Activated CD8-positive, alpha-beta memory T cell treated with anti-CD3 and anti-CD28 coated beads, Interleukin-2, amount 50 U/mL, for 48 hours (primary cell): ENCODE measurements around the gene GMDS.

Source experiments
- DNase-seq: peaks from one replicate; pipeline ENCODE4 v3.0.0-alpha.2; 2020

The GMDS gene

DNA sequence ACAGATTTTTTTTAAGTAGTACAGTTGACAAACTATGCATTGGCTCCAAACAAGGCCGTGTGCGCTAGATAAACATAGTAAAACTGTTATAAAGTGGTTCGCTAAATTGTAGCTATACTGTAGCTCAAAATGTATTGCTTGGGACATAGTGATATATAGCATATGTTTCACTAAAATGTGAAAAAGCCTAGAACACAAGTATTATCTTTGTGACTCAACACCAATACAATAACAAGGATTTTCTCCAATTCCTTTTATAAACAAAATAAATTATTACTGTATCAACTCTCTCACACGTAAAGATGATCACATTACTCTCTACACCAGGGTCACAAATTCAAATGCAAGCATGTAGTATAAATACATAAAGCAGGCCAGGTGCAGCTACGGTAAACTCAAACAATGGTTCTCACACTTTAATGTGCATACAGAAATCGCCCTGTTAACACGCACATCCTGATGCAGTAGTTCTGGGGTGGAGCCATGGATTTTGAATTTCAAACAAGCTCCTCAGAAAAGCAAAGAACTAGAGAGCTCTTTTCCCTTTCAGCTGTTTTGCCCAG lies 214.6 kb downstream of the GMDS start:
- DNase-seq = no peak

DNA sequence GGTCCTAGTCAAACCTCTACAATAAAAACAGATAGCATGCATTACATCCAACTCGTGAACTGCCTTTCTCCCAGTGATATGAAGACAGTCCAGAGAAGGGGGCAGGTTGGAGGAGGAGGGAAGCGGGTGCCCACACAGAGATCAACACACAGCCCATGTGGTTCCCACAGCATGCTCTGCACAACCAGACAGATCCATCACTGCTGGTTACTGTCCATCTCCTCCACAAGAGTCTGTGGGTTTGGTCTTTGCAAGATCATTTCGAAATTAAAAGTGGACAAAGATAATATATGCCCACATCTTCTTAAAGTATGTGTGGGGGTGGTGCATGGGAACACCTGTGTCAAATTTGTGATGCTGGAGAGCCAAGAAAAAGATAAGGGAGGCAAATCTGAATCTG lies 215.5 kb downstream of the GMDS start:
- no peak for DNase-seq

DNA sequence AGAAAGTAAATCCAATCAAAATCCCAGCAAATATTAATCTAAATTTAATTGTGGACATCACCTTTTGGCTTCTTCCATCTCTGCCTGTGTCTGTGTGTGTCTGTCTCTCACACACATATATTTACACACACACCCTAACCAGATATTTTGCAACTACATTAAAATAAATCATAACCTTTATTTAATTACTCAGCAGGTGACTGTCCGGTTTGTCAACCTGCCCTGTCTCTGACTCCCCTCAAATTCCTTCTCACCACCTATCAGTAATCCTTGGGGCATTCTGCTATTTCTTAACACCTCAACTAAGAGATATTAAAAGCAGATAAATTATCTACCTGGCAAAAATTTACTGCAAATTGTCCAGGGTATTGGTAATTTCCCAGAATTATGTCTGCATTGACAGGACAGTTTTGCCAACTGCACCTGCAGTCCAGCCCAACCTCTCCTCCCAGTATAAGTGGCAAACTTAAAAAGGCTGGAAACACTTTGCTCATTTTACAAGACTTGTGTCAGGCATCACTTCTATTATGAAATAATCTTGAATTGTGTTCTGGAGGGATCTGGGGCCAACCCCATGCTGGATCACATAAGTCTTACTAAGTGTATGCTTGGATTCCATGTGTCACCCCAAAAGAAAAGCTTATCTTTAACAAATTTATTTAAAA lies 216.1 kb downstream of the GMDS start:
- DNase-seq = no peak

DNA sequence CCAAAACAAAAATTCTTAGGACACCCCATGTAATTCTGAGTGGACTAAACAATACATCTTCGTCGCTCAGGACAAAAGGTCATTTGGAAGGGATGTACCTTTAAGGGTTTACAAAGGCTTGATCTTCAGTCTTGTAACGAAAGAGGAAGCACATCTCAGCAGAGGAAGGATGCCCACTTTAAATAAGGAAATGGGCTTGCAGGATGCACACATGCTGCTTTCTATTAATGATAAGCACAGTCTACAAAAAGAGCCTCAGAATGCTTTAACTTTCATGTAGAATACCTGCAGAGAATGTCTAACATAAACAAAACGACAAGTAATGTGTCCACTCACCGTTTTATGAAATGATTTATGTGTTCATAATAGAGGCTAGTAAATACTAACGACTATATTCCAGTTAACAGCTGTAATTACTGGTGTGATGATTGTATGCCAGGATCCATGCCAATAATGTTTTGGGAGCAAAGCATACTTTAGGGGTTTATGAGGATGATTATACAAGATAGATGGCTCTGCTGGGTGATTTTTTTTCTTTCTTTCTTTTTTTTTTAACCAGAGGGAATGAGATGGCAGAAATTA lies 216.9 kb downstream of the GMDS start:
- no peak for DNase-seq

DNA sequence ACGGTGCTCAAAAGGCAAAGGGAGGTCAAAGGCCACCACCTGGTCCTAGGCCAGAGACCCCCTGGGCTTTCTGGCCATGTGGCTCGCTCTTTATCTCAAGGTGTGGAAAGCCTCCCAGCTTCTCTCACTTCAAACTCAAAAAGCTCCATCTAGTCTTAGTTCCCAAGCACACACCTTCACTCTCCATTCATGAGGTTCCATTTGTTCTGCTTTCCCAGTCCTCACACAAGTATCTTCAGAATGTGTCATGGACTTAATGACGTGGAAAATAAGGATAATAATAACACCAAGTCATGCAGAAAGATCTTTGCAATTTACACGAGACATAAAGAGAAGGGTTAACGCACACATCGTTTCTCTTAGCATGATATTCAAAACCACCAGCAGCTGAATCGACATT lies 219.3 kb downstream of the GMDS start:
- no peak for DNase-seq

DNA sequence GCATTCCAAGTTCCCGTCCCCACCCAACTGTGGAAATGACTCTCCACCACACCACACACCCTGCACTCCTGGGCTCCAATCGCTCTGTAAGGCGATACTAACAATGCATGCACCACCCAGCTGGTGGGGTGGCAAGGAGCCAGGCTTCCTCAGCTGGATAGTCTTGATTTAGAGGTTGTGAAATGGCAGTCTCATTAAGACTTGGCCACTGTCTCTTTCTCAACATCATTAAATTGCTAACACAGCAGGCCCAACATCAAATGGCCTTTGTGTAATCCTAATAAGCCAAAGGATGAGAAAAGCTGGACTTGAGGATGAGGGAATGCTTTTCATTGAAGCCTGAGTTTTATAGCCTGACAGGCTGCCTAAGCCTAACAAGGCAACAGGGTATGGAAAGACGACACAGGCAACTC lies 223.7 kb downstream of the GMDS start:
- no peak for DNase-seq

DNA sequence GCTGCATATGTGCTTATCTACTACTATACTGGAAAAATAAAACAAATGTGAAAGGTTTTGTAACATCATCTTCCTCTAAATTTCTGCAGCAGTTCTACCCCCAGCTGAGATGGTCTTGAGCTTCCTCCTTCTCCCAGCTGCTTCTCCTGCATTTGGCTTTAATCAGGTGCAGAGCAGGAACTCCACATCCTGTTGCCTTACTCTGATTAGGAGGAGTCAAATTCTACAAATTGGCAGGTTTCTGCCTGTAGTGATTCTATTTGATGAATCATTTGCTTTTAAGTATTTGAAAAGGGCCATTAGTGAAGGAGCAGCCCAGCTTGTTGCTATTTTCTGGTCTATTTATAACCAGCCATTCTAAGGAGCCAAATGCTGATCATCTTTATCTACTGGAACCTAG lies 224.5 kb downstream of the GMDS start:
- no peak for DNase-seq

DNA sequence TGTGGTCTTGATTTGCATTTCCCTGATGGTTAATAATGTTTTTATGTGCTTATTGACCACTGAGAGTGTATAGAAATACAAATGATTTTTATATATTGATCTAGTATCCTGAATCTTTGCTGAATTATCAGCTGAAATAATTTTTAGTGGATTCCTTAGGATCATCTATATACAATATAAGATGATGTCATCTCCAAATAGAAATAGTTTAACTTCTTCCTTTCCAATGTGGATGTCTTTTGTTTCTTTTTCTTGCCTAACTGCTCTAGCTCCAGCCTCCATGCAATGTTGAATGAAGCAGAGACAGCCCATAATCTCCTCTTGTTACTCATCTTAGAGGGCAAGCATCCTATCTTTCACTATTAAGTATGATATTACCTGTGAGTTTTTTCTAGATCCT lies 226.4 kb downstream of the GMDS start:
- no peak for DNase-seq

DNA sequence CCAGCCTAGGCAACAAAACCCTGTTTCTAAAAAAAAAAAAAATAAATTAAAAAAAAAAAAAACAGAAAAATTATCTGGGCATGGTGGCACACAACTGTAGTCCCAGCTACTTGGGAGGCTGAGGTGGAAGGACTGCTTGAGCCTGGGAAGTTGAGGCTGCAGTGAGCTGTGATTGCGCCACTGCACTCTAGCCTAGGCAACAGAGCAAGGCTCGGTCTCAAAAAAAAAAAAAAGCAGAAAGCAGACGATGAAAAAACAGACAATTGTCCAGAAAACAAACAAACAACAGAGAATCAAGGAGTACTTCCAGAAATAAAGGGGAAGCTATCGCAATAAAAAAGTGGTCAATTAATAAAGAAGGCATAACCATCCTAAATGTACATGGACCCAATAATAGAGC lies 229.4 kb downstream of the GMDS start:
- no peak for DNase-seq

DNA sequence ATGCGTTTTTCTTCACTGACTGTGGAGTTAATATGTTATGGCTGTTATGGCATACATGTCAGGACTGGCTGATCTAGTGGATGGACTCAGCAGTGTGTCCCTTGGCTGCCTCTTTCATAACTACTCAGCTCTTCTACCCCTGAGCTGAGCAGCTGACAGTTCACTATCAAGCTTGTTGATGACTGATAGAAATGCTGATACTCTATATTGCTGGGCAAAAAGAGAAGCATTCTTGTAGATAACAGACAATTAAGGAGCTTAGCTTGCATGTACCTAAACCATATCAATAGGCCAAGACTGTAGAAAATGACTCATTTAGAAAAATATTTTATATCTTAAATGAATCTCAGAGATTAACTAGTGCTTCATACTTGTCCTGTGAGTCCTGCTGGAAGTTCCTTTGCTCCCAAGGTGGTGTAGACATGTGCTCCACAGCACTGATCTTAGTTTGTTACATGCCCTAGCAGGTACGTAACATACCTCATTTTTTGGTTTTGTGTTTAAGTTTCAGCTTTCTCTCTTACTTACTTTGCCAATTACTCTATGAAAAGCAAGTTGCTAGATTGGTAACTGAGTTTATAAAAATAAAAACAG lies 236.9 kb downstream of the GMDS start:
- no peak for DNase-seq

DNA sequence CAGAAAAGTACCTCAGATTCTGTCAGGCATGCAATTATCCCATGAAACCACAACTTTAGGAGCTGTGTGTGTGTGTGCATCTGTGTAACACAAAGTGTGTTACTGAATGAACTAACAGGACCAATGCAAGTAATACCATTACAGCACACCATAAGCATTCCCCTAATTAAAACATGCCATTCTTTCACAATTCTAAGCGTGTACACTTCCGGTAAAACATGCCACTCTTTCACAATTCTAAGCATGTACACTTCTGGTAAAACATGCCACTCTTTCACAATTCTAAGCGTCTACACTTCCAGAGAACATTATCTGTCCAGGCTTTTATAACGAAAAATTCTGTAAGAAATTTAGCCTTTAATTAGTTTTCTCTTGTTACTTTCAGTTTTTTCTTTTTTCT lies 238.2 kb downstream of the GMDS start:
- DNase-seq = no peak

DNA sequence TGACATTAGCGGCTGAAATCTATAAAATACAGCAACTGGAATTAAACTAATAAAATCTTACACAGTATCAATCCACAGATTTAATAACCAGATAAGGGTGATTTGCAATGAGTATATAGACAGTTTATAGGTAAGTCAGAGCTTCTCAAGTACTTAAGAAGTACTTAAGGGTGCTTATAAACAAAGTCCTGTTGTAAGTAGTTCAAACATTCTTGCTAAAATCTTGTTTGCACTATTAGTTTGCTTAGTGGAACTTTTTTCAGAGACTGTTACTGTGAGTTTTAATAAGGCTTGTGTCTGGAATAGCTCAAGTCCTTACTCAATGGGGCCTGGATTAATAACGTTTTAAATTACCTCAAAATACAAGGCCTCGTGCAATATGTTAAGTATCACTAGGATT lies 240.5 kb downstream of the GMDS start:
- no peak for DNase-seq

DNA sequence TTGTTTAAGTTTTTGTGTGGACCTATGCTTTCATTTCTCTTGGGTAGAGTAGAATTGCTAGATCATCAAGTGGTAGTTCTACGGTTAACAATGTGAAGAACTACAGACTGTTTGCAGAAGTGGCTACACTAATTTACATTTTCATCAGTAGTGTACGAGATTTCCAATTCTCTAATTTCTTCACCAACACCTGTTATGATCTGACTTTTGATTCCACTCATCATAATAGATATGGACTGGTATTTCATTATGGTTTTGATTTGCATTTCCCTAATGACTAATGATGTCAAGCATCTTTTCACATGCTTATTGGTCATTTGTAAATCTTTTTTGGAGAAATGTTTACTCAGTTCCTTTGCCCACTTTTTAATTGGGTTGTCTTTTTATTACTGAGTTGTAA lies 244.4 kb downstream of the GMDS start:
- no peak for DNase-seq

DNA sequence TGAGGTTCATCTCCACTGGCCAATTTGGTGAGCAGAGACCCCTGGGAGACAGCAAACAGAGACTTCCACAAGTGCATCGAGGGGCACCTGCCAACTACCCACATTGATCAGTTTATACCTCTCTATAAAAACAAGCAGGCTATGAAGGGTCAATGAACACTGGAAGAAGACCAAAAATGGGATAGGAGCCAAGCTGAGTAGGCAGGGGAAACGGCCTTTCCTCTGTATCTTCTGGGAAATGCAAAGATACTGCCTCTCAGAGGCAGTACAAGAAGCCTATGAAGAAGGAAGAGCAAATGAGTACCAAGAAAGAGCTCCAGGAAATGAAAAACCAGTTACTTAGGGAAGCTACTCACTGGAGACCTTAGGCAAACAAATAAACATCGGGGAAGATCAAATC lies 247.7 kb downstream of the GMDS start:
- no peak for DNase-seq

DNA sequence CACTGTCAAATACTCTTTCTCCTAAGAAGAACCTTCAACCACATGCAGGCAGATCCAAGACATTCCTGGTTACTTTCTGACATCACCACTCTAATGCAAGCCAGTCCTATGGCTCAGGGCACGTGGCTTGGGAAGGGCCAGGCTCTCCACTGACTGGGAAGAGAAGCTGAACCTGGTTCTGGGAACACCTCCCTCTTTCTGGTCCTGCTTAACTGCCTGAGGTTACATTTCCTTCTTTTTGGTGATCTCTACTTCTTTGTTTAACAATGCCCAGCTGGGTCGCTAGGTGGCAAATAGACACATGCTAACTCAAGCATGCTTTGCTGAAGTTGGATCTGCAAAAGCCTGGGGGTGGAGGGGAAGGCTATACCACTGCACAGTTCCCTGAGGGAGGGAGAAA lies 249.8 kb downstream of the GMDS start:
- no peak for DNase-seq

DNA sequence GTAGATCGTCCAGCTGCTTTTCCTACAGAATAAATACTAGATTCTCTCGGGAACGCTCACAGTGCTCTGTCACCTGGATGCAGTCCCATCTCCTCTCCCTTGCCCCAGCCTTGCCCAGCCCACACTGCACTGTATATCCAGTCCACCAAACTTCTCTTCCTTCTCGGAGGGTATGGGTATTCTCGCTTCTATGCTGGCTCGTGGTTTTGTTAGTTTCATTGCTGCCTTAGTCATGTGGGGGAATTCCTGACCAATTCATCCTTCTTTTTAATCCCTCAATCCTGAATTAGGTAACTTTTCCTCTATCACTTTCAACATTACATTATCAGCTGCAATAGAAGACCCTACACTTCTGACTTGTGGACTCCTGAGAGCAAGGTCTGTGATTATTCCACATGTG lies 252.4 kb downstream of the GMDS start:
- no peak for DNase-seq

DNA sequence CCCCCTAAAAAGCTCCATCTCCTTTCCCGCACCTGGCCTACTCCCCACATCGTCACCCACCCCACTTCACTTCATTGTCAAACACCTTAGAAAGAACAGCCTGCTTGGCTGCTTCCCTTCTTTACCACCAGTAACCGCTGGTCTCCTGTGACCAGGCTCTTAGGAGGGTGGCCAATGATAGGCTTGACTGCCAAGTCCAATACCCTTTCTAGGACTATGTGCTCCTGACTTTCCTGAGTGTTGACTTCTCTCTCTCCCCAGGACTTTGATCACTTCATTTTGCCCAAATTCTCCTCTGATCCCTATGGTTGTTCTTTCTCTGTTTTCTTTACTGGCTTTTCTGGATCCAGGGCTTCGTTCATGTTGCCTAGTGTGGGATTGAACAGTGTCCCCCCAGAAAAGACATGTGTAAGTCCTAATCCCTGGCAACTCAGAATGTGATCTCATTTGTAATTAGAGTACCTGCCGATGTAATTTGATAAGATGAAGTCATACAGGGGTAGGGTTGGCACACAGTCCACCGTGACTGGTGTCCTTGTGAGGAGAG lies 254.0 kb downstream of the GMDS start:
- no peak for DNase-seq

DNA sequence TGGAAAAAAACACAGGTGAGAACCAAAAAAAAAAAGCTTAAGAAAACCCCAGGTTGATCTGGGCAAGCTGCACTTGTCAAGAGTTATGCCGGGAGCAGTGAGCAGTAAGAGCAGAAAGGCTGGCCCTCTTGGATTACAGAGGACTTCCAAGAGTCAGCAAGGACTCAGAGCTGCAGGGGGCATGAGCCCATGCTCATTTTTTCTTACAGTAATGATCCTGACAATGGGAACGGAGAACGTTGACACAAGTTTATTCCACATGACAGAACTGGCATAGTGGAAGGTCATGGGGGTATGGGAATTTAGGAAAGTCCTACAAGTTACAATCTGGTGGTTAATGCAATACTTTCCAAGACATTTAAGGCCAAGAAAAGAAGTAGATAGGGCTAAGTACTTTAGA lies 256.6 kb downstream of the GMDS start:
- DNase-seq = no peak

DNA sequence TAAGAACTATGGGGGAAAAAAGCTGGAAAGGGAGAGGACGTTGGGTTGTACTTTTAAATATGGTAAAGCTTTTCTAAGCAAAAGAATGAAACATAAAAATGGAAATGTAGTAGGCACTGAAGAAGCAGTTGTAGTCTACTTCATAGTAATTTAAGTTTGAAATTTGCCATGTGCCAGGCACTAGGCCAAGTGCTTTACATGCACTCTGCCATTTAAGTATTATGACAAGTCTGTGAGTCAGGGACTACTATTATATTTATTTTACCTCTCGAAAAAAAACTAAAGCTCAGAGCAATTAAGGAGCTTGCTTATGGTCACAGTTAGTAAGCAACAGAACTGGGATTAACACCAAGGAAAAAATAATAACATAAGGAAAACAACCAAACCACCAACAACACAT lies 257.8 kb downstream of the GMDS start:
- DNase-seq = no peak

DNA sequence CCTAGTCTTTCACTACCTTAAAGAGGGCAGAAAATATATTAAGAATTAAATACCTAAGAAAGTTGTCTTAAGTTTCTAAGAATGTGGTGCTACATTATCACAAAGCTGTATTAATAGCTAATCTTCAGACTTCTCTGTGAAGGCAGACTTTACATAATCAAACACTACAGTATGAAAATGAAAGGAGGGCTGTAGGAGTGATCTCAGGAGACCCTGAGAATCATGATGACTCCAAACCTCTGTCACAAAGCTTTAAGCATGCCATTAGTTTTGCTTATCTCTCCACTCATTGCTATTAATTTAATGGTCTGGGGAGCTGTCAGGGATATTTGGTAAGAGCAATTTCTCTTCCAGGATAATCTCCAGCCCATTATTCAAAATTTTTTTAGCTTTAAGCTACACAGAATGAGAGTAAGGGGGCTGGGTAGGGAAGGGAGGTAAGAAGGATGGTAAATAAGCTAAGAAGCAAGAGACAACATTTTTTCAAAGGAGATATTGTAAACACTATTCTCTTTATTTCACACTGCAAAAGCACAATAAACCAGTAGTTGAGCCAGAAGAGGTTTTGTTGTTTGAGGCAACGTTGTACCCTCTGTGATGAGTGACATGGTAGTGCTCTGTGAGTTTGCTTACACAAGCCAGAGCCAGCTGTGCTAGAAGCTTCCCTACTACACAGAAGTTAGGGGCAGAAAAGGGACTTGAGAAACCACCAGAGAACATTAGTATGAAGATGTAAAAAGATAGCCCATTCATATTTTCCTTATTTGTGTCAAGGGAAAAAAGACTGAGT lies 258.8 kb downstream of the GMDS start:
- DNase-seq = no peak

DNA sequence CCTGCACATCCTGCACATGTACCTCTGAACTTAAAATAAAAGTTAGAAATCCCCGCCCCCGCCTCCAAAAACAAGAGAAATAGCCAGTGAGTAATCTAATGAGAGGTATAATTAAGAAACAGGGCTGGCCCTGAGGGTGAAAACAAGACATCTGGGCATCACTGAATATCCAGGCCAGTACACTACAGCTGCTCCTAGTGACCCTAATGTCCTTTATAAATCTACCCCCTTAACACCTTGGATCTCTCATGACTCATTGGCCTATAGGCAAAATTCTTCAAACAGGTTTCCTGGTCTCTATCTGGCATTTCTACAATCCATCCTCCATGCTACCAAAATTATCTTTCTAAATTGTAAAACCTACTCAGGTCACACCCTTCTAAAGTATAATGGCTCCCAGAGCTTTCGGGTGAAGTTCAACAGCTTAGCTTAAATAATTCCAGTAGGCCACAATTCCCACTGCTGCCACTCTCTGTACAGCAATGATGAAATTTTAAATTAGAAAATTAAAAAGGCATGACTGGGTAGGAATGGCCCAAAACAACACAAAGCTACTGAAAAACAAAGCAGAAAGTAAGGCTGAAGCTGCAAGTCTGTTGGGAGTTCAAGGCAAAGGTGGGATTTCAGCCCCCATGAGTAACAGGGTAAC lies 260.9 kb downstream of the GMDS start:
- DNase-seq = no peak

DNA sequence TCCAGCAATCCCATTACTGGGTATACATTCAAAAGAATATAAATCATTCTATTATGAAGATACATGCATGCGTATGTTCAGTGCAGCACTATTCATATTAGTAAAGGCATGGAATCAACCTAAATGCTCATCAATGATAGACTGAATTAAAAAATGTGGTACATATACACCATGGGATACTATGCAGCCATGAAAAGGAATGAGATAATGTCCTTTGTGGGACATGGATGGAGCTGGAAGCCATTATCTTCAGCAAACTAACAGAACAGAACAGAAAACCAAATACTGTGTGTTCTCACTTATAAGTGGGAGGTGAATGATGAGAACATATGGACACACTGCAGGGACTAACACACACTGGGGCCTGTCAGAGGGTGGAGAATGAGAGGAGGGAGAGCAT lies 261.6 kb downstream of the GMDS start:
- DNase-seq = no peak

DNA sequence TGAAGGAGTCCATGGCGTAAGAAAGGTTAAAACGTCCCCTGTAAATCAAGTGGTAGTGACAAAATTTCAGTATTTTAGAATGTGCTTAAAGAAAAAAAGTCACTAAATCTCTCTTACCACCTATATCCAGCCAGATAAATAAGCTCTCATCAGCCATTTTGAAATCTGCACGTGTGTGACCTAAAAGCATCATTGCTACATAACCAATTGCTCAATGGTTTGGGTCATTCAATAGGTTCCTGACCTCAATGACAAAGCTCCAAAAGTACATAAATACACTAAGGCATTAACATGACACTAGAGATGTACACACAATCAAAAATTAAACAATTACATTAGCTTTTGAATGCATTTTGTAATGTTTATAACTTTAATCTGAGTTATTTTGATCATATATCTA lies 272.4 kb downstream of the GMDS start:
- no peak for DNase-seq
